T-helper 1 cell treated with Interleukin-12 subunit alpha and Interleukin-12 subunit beta and Interleukin-4 antibody, amounts not matched to agents 30 μg/mL and 1 μg/mL, for 36 hours (primary cell): ENCODE results near the gene RHOBTB1.
"Not testable (repeated sequence)": the region's sequence is repeated elsewhere in the genome, so short reads cannot be mapped to it uniquely, and the experiment has no call there.

Source experiments
- H3K27ac Mint-ChIP-seq: one replicate; pipeline ENCODE4 v1.8.0; 2021; ENCODE audit warnings: mild to moderate bottlenecking, mixed read lengths
- H3K27me3 Mint-ChIP-seq: one replicate; pipeline ENCODE4 v1.8.0; 2021; ENCODE audit warnings: low read depth, mixed read lengths
- H3K36me3 Mint-ChIP-seq: one replicate; pipeline ENCODE4 v1.8.0; 2021; ENCODE audit warnings: low read depth, mixed read lengths
- H3K4me1 Mint-ChIP-seq: one replicate; pipeline ENCODE4 v1.8.0; 2021; ENCODE audit warnings: low read depth, mixed read lengths
- H3K4me3 Mint-ChIP-seq: one replicate; pipeline ENCODE4 v1.8.0; 2021; ENCODE audit warnings: mild to moderate bottlenecking, moderate library complexity, mixed read lengths
- H3K9me3 Mint-ChIP-seq: one replicate; pipeline ENCODE4 v1.8.0; 2021; ENCODE audit warnings: mixed read lengths

Gene RHOBTB1

DNA sequence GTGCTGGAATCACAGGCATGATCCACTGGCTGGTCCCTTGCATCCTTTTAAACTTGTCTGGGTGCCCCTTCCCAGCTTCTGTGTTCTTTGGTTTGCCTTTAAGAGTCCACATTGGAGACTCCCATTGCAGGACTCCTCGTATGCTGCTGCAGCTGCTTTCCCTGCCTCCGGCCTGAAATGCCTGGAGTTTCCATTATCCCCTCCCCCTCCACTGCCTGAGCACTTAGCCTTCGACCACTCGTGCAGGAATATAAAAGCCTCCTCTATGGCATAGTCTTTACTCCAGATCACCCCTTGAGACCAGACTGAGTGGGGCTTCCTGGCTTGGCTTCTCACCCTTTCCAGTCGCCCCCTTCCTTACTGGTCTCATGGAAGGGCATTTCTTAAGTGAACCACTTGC is 80.2 kb downstream of the RHOBTB1 start:
- no peak overlapping the region for H3K4me3 Mint-ChIP-seq
- peaks cover 15% of the 10 kb centered on the region for H3K27me3 Mint-ChIP-seq
- H3K27ac Mint-ChIP-seq = no peak overlapping the region
- no peaks in the 10 kb centered on the region for H3K9me3 Mint-ChIP-seq
- H3K36me3 Mint-ChIP-seq = no peaks in the 10 kb centered on the region
- H3K4me1 Mint-ChIP-seq = no peaks in the 10 kb centered on the region

DNA sequence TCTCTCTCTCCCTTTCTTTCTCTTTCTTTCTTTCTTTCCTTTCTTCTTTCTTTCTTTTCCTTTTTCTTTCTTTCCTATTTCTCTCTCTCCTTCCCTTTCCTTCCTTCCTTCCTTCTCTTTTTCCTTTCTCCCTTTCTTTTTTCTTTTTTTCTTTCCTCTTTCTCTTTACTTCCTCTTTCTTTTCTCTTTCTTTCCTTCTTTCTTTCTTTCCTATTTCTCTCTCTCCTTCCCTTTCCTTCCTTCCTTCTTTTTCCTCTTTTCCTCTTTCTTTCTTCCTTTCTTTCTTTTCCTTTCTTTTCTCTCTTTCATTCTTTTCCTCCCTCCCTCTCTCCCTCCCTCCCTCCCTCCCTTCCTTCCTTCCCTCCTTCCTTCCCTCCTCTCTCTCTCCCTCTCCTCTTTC is 81.5 kb downstream of the RHOBTB1 start:
- no peak overlapping the region for H3K27ac Mint-ChIP-seq
- no peaks in the 10 kb centered on the region for H3K36me3 Mint-ChIP-seq
- no peaks in the 10 kb centered on the region for H3K9me3 Mint-ChIP-seq
- H3K4me1 Mint-ChIP-seq = no peaks in the 10 kb centered on the region
- H3K27me3 Mint-ChIP-seq = peaks cover 10% of the 10 kb centered on the region
- H3K4me3 Mint-ChIP-seq = no peak overlapping the region

DNA sequence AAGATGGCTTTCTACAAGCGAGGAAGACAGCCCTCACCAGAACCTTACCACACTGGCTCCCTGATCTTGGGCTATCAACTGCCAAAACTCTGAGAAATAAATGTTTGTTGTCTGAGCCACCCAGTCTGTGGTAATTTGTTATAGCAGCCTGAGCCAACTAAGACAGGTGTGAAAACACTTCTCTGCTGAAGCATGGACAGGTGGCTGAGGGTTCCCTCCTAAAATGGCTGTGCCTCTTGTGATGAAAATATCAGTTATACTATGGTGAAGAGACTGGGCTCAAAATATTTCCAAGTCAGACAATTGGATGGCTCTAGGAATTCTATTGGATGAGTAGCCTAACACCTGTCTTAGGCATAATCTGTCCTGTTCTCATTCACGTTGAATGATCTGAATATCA is 87.6 kb downstream of the RHOBTB1 start:
- Mint-ChIP-seq H3K9me3 (no peaks in the 10 kb centered on the region), H3K27me3 (peaks cover 10% of the 10 kb centered on the region), H3K36me3 (no peaks in the 10 kb centered on the region), H3K4me3 (no peak overlapping the region), H3K4me1 (no peaks in the 10 kb centered on the region), H3K27ac (no peak overlapping the region)

DNA sequence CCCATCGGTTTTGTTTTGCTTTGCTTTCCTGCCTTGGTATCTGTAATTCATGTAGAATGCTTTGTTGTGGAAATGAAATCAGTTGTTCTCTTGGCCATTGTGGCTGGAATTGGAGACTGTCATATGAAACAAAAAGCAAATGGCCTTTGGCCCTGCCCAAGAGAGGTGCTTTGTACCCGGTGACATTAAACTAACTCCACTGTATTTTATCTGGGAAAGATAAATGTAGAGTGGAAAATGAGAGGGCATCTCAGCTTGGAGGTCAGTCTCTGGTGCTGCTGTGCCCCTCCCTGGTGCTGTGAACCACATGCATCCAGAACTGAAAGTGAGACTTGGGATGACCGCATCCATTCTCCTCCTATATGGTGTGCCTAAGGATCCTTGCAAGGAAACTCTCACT is 90.3 kb downstream of the RHOBTB1 start:
- Mint-ChIP-seq H3K4me3 (no peak overlapping the region), H3K27me3 (no peaks in the 10 kb centered on the region), H3K27ac (no peak overlapping the region), H3K36me3 (no peaks in the 10 kb centered on the region), H3K4me1 (no peaks in the 10 kb centered on the region), H3K9me3 (no peaks in the 10 kb centered on the region)

DNA sequence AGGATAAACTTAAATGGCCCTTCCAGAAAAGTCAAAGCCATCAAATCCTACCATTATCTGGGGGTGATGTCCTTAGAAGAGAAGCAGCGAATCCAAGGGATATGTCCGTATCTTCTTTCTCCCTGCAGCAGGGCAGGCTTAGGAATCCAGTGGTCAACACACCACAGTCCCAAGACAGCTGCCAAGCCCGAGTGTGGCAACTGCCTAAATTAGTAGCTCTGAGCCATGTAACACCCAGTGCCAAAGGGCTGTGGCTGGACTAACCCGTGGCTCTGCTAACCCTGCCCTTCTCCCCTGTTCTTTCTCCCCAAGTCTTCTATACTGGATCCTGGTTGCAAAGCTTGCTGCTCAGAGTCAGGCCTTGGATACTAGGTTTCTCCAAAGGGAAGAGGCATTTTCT is 90.9 kb downstream of the RHOBTB1 start:
- H3K4me3 Mint-ChIP-seq = no peak overlapping the region
- H3K27me3 Mint-ChIP-seq = peaks cover 5% of the 10 kb centered on the region
- H3K4me1 Mint-ChIP-seq = no peaks in the 10 kb centered on the region
- no peaks in the 10 kb centered on the region for H3K9me3 Mint-ChIP-seq
- H3K27ac Mint-ChIP-seq = no peak overlapping the region
- no peaks in the 10 kb centered on the region for H3K36me3 Mint-ChIP-seq

DNA sequence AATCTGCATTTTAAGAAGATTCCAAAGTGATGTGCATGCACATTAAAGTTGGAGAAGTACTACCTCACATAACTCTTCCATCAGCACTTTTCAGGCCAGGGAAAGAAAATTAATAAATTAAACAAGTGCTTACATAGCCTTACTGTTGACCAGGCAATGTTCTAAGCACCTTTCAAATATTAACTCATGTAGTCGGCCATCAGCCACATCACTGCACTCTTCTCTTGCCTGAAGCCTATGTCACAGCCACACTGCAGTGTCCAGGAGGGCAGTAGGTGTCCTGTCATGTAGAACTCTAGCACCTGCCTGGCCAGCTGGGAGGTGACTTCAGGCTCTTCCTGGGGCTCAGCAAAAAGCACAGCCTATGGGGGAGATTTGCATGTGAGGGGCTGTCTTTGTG is 94.2 kb downstream of the RHOBTB1 start:
- H3K9me3 Mint-ChIP-seq = no peaks in the 10 kb centered on the region
- no peak overlapping the region for H3K4me3 Mint-ChIP-seq
- no peak overlapping the region for H3K27ac Mint-ChIP-seq

DNA sequence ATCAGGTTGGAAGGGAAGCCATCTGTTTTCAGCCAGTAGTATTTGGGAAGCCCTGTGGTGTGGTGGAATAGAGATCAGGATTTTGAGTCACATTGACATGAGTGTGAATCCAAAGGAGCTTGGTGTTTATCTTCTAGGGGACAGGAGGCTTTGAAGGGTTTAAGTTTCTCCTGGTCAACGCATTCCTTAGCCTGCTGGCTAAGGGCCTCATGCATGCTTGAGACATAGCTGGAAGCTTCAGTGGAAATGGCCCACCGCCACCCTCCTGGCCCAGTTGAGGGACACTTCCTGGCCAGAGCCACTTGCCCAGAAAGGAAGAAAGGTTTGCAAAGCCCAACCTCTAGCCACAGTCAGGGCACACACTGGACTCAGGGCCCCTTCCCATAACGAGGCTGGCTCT is 94.8 kb downstream of the RHOBTB1 start:
- no peak overlapping the region for H3K27ac Mint-ChIP-seq
- peaks cover 13% of the 10 kb centered on the region for H3K27me3 Mint-ChIP-seq
- no peaks in the 10 kb centered on the region for H3K9me3 Mint-ChIP-seq
- H3K36me3 Mint-ChIP-seq = no peaks in the 10 kb centered on the region
- H3K4me1 Mint-ChIP-seq = no peaks in the 10 kb centered on the region
- no peak overlapping the region for H3K4me3 Mint-ChIP-seq

More for the DNA sequence above, 94.2 kb downstream of the RHOBTB1 start:
- Mint-ChIP-seq H3K36me3 (no peaks in the 10 kb centered on the region), H3K27me3 (peaks cover 13% of the 10 kb centered on the region), H3K4me1 (no peaks in the 10 kb centered on the region)

DNA sequence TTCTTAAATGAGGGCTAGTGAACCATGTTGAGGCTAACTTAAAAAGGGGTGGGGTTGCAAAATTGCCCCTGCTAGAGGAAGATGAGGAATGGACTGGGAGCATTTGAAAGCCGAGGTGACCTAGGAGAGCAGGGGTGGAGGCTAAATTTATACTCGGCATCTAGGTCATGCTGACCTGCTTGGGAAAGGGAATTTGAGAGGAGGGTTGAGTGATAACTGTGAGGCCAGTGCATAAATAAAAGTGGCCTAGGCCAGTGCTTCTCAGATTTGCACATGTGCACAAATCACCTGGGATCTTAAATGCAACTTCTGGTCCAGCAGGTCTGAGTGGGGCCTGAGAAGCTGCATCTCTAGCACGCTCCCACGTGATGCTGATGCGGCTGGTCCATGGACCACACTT is 95.3 kb downstream of the RHOBTB1 start:
- Mint-ChIP-seq H3K36me3 (no peaks in the 10 kb centered on the region), H3K27me3 (peaks cover 17% of the 10 kb centered on the region), H3K4me1 (no peaks in the 10 kb centered on the region), H3K27ac (no peak overlapping the region), H3K9me3 (no peaks in the 10 kb centered on the region), H3K4me3 (no peak overlapping the region)

DNA sequence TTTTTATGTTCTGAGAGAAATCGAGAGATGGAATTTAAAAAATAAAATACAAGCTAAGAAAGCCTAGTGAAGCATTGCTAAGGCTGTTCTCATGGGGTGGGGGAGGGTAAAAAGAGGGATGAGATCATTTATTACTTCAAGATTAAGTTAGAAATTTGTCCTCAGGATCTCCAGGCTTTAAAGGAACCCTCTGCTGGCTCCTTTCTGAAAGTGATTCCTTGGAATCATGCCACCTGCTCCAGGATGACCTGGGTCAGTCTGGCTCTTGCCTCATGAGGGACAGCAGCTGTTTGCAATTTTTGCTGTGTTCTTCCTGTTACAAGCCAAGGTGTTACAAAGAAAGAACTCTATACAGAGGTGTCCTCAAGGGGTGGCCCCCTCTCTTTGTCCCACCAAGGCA is 95.9 kb downstream of the RHOBTB1 start:
- Mint-ChIP-seq H3K9me3 (no peaks in the 10 kb centered on the region), H3K4me3 (no peak overlapping the region), H3K36me3 (no peaks in the 10 kb centered on the region), H3K27me3 (peaks cover 18% of the 10 kb centered on the region), H3K4me1 (no peaks in the 10 kb centered on the region), H3K27ac (no peak overlapping the region)

DNA sequence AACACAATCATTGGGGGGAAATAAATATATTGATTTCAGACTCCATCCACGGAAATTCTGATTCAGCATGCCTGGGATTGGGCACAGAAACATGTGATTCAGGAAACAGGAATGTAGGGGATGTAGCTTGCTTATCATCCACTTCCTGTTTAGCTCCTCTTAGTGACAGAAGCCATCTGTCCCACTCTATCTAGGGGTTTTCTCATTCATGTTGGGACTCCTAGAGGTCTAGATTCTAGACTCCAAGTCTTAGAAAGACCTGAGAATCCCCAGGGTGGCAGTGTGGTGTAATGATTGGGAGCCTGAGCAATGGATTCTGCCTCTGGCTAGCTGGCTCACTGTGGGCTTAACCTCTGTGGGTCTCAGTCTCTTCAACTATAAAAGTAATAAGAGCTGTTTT is 97.8 kb downstream of the RHOBTB1 start:
- H3K36me3 Mint-ChIP-seq = no peaks in the 10 kb centered on the region
- H3K27ac Mint-ChIP-seq = no peak overlapping the region
- H3K9me3 Mint-ChIP-seq = no peaks in the 10 kb centered on the region
- H3K4me3 Mint-ChIP-seq = no peak overlapping the region
- no peaks in the 10 kb centered on the region for H3K4me1 Mint-ChIP-seq
- peaks cover 22% of the 10 kb centered on the region for H3K27me3 Mint-ChIP-seq

DNA sequence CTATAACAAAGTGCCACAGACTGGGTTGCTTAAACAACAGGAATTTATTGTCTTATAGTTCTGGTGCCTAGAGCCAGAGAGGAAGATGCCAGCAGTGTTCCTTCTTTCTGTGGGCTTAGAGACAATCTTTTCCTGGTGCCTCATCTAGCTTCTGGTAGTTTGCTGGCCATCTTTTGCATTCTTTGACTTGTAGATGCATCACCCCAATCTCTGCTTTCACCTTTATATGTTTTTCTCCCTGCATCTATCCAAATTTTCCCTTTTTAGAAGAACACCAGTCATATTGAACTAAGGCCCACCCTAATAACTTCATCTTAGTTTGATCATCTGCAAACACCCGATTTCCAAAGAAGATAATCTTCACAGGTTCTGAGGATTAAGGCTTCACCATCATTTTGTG is 98.9 kb downstream of the RHOBTB1 start:
- Mint-ChIP-seq H3K9me3 (no peaks in the 10 kb centered on the region), H3K27me3 (peaks cover 22% of the 10 kb centered on the region)

DNA sequence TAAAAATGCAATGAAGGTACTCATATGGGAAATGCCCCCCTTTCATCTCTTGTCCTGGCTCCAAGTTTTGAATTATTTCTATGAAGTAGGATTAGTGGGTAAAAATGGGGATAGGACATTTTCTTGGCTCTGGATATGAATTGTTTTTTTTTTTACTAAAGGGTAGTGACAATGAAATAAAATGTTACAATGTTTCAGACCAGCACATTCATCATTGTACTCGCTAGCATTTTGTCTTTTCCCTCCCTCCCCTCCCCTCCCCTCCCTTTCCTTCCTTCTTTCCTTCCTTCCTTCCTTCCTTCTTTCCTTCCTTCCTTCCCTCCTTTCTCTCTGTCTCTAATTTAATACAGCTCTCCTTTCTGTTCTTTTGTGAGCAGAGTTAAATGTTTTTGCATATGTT is 101.3 kb downstream of the RHOBTB1 start:
- H3K36me3 Mint-ChIP-seq = no peaks in the 10 kb centered on the region
- no peaks in the 10 kb centered on the region for H3K4me1 Mint-ChIP-seq
- H3K27me3 Mint-ChIP-seq = peaks cover 26% of the 10 kb centered on the region
- H3K27ac Mint-ChIP-seq = no peak overlapping the region
- H3K4me3 Mint-ChIP-seq = no peak overlapping the region
- no peaks in the 10 kb centered on the region for H3K9me3 Mint-ChIP-seq

More for the DNA sequence above, 98.9 kb downstream of the RHOBTB1 start:
- Mint-ChIP-seq H3K4me3 (no peak overlapping the region), H3K36me3 (no peaks in the 10 kb centered on the region), H3K4me1 (no peaks in the 10 kb centered on the region), H3K27ac (no peak overlapping the region)

DNA sequence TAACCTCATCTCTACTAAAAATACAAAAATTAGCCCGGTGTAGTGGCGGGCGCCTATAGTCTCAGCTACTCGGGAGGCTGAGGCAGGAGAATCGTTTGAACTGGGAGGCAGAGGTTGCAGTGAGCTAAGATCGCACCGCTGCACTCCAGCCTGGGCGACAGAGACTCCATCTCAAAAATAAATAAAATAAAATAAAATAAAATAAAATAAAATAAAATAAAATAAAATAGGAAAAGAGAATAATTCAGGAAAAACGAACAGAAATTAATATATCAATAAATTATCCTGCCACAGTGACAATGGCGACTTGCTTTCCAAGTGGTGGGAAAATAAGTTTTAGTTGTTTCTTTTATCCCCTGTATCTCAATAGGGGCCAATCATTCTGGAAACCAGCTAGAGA is 102.8 kb downstream of the RHOBTB1 start:
- not testable (repeated sequence) for H3K4me3 Mint-ChIP-seq, H3K36me3 Mint-ChIP-seq, H3K4me1 Mint-ChIP-seq, H3K27ac Mint-ChIP-seq, H3K9me3 Mint-ChIP-seq
- H3K27me3 Mint-ChIP-seq = peaks cover 20% of the 10 kb centered on the region

DNA sequence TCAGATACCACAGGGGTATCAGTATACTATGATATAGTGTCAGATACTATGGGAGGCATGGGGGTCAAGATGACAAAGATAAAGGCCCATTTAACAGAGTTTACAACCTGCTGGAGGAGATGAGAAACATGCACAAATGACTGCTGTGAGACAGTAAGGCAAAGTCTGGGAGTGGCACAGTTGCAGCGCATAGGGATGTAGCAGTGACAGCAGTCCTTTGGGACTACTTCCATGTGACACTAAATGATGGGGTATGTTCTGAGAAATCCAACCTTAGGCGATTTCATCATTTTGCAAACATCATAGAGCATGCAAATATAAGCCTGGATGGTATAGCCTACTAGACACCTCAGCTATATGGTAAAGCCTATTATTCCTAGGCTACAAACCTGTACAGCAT is 108.9 kb downstream of the RHOBTB1 start:
- Mint-ChIP-seq H3K9me3 (no peaks in the 10 kb centered on the region), H3K27ac (no peak overlapping the region), H3K27me3 (peaks cover 32% of the 10 kb centered on the region), H3K4me3 (no peak overlapping the region), H3K4me1 (no peaks in the 10 kb centered on the region), H3K36me3 (no peaks in the 10 kb centered on the region)

DNA sequence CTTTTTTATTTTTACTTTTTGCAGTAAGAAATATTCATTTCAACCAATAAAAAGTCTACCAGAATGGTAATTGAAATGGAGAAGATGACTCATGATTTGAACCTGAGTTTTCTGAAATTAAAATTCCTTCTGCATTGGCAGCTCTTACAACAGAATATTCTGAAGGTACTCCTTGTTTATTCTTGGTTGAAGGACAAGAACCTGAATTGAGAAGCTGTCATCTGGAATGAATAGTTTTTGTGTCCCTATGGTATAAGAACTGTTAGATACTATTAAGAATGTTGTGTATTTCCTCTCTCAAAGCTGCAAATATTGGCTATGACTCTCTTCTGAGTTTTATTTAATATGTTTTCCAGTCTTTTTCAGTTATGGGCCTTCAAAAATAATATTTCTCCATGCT is 109.6 kb downstream of the RHOBTB1 start:
- Mint-ChIP-seq H3K9me3 (no peaks in the 10 kb centered on the region), H3K27ac (no peak overlapping the region), H3K4me1 (no peaks in the 10 kb centered on the region), H3K27me3 (peaks cover 32% of the 10 kb centered on the region), H3K36me3 (no peaks in the 10 kb centered on the region), H3K4me3 (no peak overlapping the region)

DNA sequence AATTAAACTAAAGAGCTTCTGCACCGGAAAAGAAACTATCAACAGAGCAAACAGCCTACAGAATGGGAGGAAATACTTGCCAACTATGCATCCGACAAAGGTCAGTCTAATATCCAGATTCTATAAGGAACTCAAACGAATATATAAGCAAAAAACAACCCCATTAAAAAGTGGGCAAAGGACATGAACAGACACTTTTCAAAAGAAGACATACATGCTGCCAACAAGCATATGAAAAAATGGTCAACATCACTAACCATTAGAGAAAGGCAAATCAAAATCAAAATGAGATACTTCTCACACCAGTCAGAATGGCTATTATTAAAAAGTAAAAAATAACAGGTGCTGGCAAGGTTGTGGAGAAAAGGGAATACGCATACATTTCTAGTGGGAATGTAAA is 111.8 kb downstream of the RHOBTB1 start:
- not testable (repeated sequence) for H3K4me3 Mint-ChIP-seq, H3K9me3 Mint-ChIP-seq, H3K27ac Mint-ChIP-seq, H3K4me1 Mint-ChIP-seq, H3K36me3 Mint-ChIP-seq
- H3K27me3 Mint-ChIP-seq = peaks cover 23% of the 10 kb centered on the region
